IMR-90 (cell line): ENCODE data around the gene NPFFR2. TPM values are rescaled to one million over a fixed set of nuclear protein-coding genes. Genes with fewer than 3 reads are reported as not detected.

ENCODE experiments used
- ATAC-seq: fragments of 200-7000 bp; cut with Tn5 transposase; 2 replicates; pipeline ENCODE4 v1.9.1; 2020; ENCODE audit warnings: low read depth, mild to moderate bottlenecking, moderate library complexity
- BruUV-seq: library from RNA; stranded (reverse); fragments of 400-500 nt; replicated peaks from 2 replicates; lab custom pipeline; 2021; lab: Mats Ljungman, UMichigan
- CTCF ChIA-PET: fragments of 300-600 bp; formaldehyde crosslinking; extraction: SDS; loops from one replicate; lab custom pipeline; 2021; ENCODE audit warnings: antibody characterized with exemption; lab: Yijun Ruan, JAX
- POLR2A ChIA-PET: fragments of 300-600 bp; sonication (Branson Sonifier 250); formaldehyde crosslinking; loops from one replicate; lab custom pipeline; 2022; ENCODE audit warnings: antibody characterized with exemption; ENCODE audit not compliant: unreplicated experiment; lab: Charles Lee
- DNase-seq: peaks from one replicate; pipeline ENCODE4 v3.0.0; 2013
- H2AFZ ChIP-seq: replicated peaks from 2 replicates; pipeline ENCODE3; 2013; ENCODE audit warnings: low read length, mild to moderate bottlenecking; ENCODE audit not compliant: poor library complexity
- H2AK5ac ChIP-seq: 2 replicates; pipeline ENCODE4 v1.6.1; 2013; ENCODE audit warnings: low read depth, low read length, inconsistent platforms
- H2AK9ac ChIP-seq: replicated peaks from 2 replicates; pipeline ENCODE3; 2013; ENCODE audit warnings: mild to moderate bottlenecking, low read depth, low read length, moderate library complexity; ENCODE audit not compliant: poor library complexity
- H2BK120ac ChIP-seq: 2 replicates; pipeline ENCODE4 v1.6.1; 2013; ENCODE audit warnings: low read depth, low read length, inconsistent platforms
- H2BK15ac ChIP-seq: 3 replicates; pipeline ENCODE4 v1.6.1; 2013; ENCODE audit warnings: low read depth, low read length, inconsistent platforms
- H2BK20ac ChIP-seq: 2 replicates; pipeline ENCODE4 v1.6.1; 2013; ENCODE audit warnings: low read depth, mild to moderate bottlenecking, inconsistent platforms, low read length, moderate library complexity
- H2BK5ac ChIP-seq: 2 replicates; pipeline ENCODE4 v1.6.1; 2013; ENCODE audit warnings: mild to moderate bottlenecking, low read depth, low read length, inconsistent platforms; ENCODE audit not compliant: poor library complexity, severe bottlenecking
- H3K14ac ChIP-seq: replicated peaks from 2 replicates; pipeline ENCODE4 v1.6.1; 2013; ENCODE audit warnings: low read depth, low read length, inconsistent platforms
- H3K18ac ChIP-seq: 2 replicates; pipeline ENCODE4 v1.6.1; 2013; ENCODE audit warnings: low read depth, low read length, control low read depth
- H3K23ac ChIP-seq: 2 replicates; pipeline ENCODE4 v1.6.1; 2013; ENCODE audit warnings: low read depth, low read length, inconsistent platforms
- H3K27ac ChIP-seq: 2 replicates; pipeline ENCODE4 v1.5.1; 2013; ENCODE audit warnings: mild to moderate bottlenecking, control low read depth, low read length; ENCODE audit not compliant: insufficient read depth
- H3K27me3 ChIP-seq: 2 replicates; pipeline ENCODE4 v1.6.1; 2013; ENCODE audit warnings: low read length; ENCODE audit not compliant: control insufficient read depth, insufficient read depth
- H3K36me3 ChIP-seq: 2 replicates; pipeline ENCODE4 v1.6.1; 2013; ENCODE audit warnings: low read length, mixed read lengths; ENCODE audit not compliant: control insufficient read depth, insufficient read depth
- H3K4ac ChIP-seq: 2 replicates; pipeline ENCODE4 v1.6.1; 2013; ENCODE audit warnings: low read depth, low read length, inconsistent platforms
- H3K4me1 ChIP-seq: 2 replicates; pipeline ENCODE4 v1.6.1; 2013; ENCODE audit warnings: low read length, mixed read lengths; ENCODE audit not compliant: control insufficient read depth, insufficient read depth
- H3K4me2 ChIP-seq: 2 replicates; pipeline ENCODE4 v1.6.1; 2013; ENCODE audit warnings: low read depth, mild to moderate bottlenecking, control low read depth, low read length, moderate library complexity
- H3K4me3 ChIP-seq: 2 replicates; pipeline ENCODE4 v1.5.1; 2013; ENCODE audit warnings: low read depth, mild to moderate bottlenecking, control low read depth, low read length, moderate library complexity; ENCODE audit not compliant: insufficient read depth
- H3K56ac ChIP-seq: 2 replicates; pipeline ENCODE4 v1.6.1; 2013; ENCODE audit warnings: low read length, inconsistent platforms; ENCODE audit not compliant: insufficient read depth; ENCODE audit errors: extremely low read depth
- H3K79me1 ChIP-seq, 2 experiments: 2 replicates each; pipeline ENCODE4 v1.6.1; 2013; ENCODE audit warnings: low read length in 2 of 2, inconsistent platforms in 1 of 2, low read depth in 1 of 2
- H3K9ac ChIP-seq: 2 replicates; pipeline ENCODE4 v1.6.1; 2013; ENCODE audit warnings: low read depth, low read length, control low read depth
- H3K9me1 ChIP-seq: 2 replicates; pipeline ENCODE4 v1.6.1; 2013; ENCODE audit warnings: low read length, inconsistent platforms; ENCODE audit not compliant: insufficient read depth
- H3K9me3 ChIP-seq: 2 replicates; pipeline ENCODE4 v1.6.1; 2013; ENCODE audit warnings: low read length; ENCODE audit not compliant: control insufficient read depth, insufficient read depth
- H4K20me1 ChIP-seq: 2 replicates; pipeline ENCODE4 v1.6.1; 2013; ENCODE audit warnings: low read length, inconsistent platforms; ENCODE audit not compliant: insufficient read depth
- H4K5ac ChIP-seq: 2 replicates; pipeline ENCODE4 v1.6.1; 2013; ENCODE audit warnings: mild to moderate bottlenecking, low read depth, low read length, control low read depth
- H4K8ac ChIP-seq, 2 experiments: 2 replicates each; pipeline ENCODE4 v1.6.1; 2013; ENCODE audit warnings: low read depth in 2 of 2, low read length in 2 of 2, control low read depth in 1 of 2, inconsistent platforms in 1 of 2
- H4K91ac ChIP-seq: 2 replicates; pipeline ENCODE4 v1.6.1; 2013; ENCODE audit warnings: low read depth, low read length, inconsistent platforms; ENCODE audit not compliant: insufficient read depth
- CEBPB ChIP-seq: IDR thresholded peaks from 2 replicates; pipeline ENCODE4 v1.6.1; 2012; ENCODE audit warnings: low read depth, low read length, improper control_type of control experiment
- FOS ChIP-seq: fragments of 150-350 bp; IDR thresholded peaks from 2 replicates; pipeline ENCODE4 v1.6.1; 2016; ENCODE audit warnings: low read depth, low read length
- MAFK ChIP-seq: IDR thresholded peaks from 2 replicates; pipeline ENCODE4 v1.6.1; 2012; ENCODE audit warnings: low read depth, low read length, improper control_type of control experiment
- MAZ ChIP-seq: IDR thresholded peaks from 2 replicates; pipeline ENCODE4 v1.6.1; 2012; ENCODE audit warnings: low read depth, mild to moderate bottlenecking, low read length, improper control_type of control experiment, moderate library complexity, borderline replicate concordance
- MXI1 ChIP-seq: IDR thresholded peaks from 2 replicates; pipeline ENCODE4 v1.6.1; 2012; ENCODE audit warnings: low read depth, mild to moderate bottlenecking, low read length, moderate library complexity, borderline replicate concordance
- NFE2L2 ChIP-seq: fragments of 150-350 bp; IDR thresholded peaks from 2 replicates; pipeline ENCODE4 v1.6.1; 2016; ENCODE audit warnings: low read depth, mild to moderate bottlenecking, low read length
- POLR2A ChIP-seq: IDR thresholded peaks from 2 replicates; pipeline ENCODE4 v1.6.1; 2012; ENCODE audit warnings: mild to moderate bottlenecking, low read depth, low read length
- RAD21 ChIP-seq: IDR thresholded peaks from 2 replicates; pipeline ENCODE4 v1.6.1; 2012; ENCODE audit warnings: low read length, improper control_type of control experiment
- RCOR1 ChIP-seq: IDR thresholded peaks from 2 replicates; pipeline ENCODE4 v1.6.1; 2012; ENCODE audit warnings: mild to moderate bottlenecking, low read length, improper control_type of control experiment; ENCODE audit not compliant: insufficient replicate concordance
- SMC3 ChIP-seq: fragments of 150-350 bp; IDR thresholded peaks from 2 replicates; pipeline ENCODE4 v1.6.1; 2016; ENCODE audit warnings: low read depth, mild to moderate bottlenecking, antibody characterized with exemption, low read length, moderate library complexity
- USF2 ChIP-seq: fragments of 150-350 bp; IDR thresholded peaks from 2 replicates; pipeline ENCODE4 v1.6.1; 2017; ENCODE audit warnings: mild to moderate bottlenecking, antibody characterized with exemption, low read length, low read depth
- WGBS, 2 experiments: methylation state at CpG; one replicate each; pipeline versions ENCODE4 v1.1.5 to v1.1.7; 2013; ENCODE audit warnings: missing lambda C conversion rate in 2 of 2; ENCODE audit not compliant: insufficient read length in 1 of 2; ENCODE audit errors: extremely low coverage in 2 of 2; 5-methylcytosine and 5-hydroxymethylcytosine counted together
- dilution Hi-C: fragments of 300-500 bp; cut with HindIII; formaldehyde crosslinking; loops from one replicate; pipeline ENCODE4 v1.14.3; 2018; ENCODE audit warnings: low sequenced_read_pairs; ENCODE audit not compliant: unreplicated experiment
- in situ Hi-C: fragments of 300-500 bp; cut with MboI; formaldehyde crosslinking; loops from 3 replicates; pipeline ENCODE4 v1.14.3; 2019; ENCODE audit warnings: low sequenced_read_pairs, inconsistent platforms, mixed read lengths
- intact Hi-C: fragments of 100-400 bp; cut with micrococcal nuclease; formaldehyde crosslinking; loops from 2 replicates; pipeline ENCODE4 v1.10.0; 2022
- polyA plus RNA-seq, 3 experiments: library from polyadenylated mRNA; depleted of rRNA; stranded (reverse); fragments of >200 nt; gene quantifications; 2 replicates each; pipeline ENCODE4 v1.2.3, GENCODE V29; 2012; ENCODE audit warnings: low replicate concordance in 1 of 3
- total RNA-seq: library from RNA; depleted of rRNA; stranded (reverse); fragments of >200 nt; gene quantifications from 2 replicates; pipeline ENCODE4 v1.2.3, GENCODE V29; 2012
- TF ChIP-seq, protein P1 (sequence below): fragments of 150-350 bp; IDR thresholded peaks from 2 replicates; pipeline ENCODE4 v1.6.1; 2016; ENCODE audit warnings: low read depth, mild to moderate bottlenecking, low read length, moderate library complexity, borderline replicate concordance

The NPFFR2 gene
- total and polyA plus RNA-seq, 2 of the 4 experiments (the other 2 are of a cell fraction): not detected

- no peak overlapping the region for H3K9ac ChIP-seq
- no peak overlapping the region for H2BK15ac ChIP-seq
- H2AFZ ChIP-seq: no peak overlapping the region
- H3K23ac ChIP-seq: no peak overlapping the region
- no peaks in the 10 kb centered on the region for H3K27me3 ChIP-seq
- 0% methylated on average over 1 of the region's 2 CpGs; no CpG with 5 or more reads in 1 of the 2 experiments for WGBS, 2 experiments
- no peak overlapping the region for H3K4me3 ChIP-seq
- intact Hi-C loops (no loop called here), dilution Hi-C loops (no loop called here), in situ Hi-C loops (no loop called here)
- no peak overlapping the region for H2BK5ac ChIP-seq
- H3K14ac ChIP-seq: no peak overlapping the region
- H4K8ac ChIP-seq: no peak overlapping the region
- ATAC-seq (no peak), DNase-seq (no peak)
- no peak overlapping the region for H3K56ac ChIP-seq
- no peak for TF ChIP-seq MXI1
- TF ChIP-seq, protein P1, sequence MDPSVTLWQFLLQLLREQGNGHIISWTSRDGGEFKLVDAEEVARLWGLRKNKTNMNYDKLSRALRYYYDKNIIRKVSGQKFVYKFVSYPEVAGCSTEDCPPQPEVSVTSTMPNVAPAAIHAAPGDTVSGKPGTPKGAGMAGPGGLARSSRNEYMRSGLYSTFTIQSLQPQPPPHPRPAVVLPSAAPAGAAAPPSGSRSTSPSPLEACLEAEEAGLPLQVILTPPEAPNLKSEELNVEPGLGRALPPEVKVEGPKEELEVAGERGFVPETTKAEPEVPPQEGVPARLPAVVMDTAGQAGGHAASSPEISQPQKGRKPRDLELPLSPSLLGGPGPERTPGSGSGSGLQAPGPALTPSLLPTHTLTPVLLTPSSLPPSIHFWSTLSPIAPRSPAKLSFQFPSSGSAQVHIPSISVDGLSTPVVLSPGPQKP: no peak
- no peak for TF ChIP-seq MAFK
- TF ChIP-seq RAD21: no peak
- no peak for TF ChIP-seq POLR2A
- no peak for TF ChIP-seq RCOR1
- no peak for TF ChIP-seq CEBPB
- TF ChIP-seq USF2: no peak
- no peak for TF ChIP-seq NFE2L2
- TF ChIP-seq FOS: no peak
- TF ChIP-seq SMC3: no peak
- TF ChIP-seq MAZ: no peak
- H3K79me1 ChIP-seq: no peaks in the 10 kb centered on the region
- H3K18ac ChIP-seq: no peak overlapping the region
- no peaks in the 10 kb centered on the region for H3K9me1 ChIP-seq
- ChIA-PET CTCF (no interaction called here), POLR2A (no interaction called here)
- no peak overlapping the region for H2AK5ac ChIP-seq
- H3K27ac ChIP-seq: no peak overlapping the region
- H4K5ac ChIP-seq: no peak overlapping the region
- no peak overlapping the region for H3K4ac ChIP-seq
- BruUV-seq: no TSS peak
- H2BK20ac ChIP-seq: no peak overlapping the region
- no peak overlapping the region for H3K4me2 ChIP-seq
- no peaks in the 10 kb centered on the region for H3K36me3 ChIP-seq
- no peak overlapping the region for H2BK120ac ChIP-seq
- no peak overlapping the region for H4K91ac ChIP-seq
- no peaks in the 10 kb centered on the region for H3K9me3 ChIP-seq
- H4K20me1 ChIP-seq: no peaks in the 10 kb centered on the region
- no peaks in the 10 kb centered on the region for H3K4me1 ChIP-seq
- H2AK9ac ChIP-seq: no peak overlapping the region
These were observed 112.4 kb downstream of the NPFFR2 start for GRCh38 chr4:72144241-72144640.
